NCI-H146 (cell line): ENCODE measurements around the gene ITPRID2.

ENCODE experiments used
- DNase-seq: peaks from one replicate; lab custom pipeline; 2025; lab: John Stamatoyannopoulos, UW

The ITPRID2 gene

DNA sequence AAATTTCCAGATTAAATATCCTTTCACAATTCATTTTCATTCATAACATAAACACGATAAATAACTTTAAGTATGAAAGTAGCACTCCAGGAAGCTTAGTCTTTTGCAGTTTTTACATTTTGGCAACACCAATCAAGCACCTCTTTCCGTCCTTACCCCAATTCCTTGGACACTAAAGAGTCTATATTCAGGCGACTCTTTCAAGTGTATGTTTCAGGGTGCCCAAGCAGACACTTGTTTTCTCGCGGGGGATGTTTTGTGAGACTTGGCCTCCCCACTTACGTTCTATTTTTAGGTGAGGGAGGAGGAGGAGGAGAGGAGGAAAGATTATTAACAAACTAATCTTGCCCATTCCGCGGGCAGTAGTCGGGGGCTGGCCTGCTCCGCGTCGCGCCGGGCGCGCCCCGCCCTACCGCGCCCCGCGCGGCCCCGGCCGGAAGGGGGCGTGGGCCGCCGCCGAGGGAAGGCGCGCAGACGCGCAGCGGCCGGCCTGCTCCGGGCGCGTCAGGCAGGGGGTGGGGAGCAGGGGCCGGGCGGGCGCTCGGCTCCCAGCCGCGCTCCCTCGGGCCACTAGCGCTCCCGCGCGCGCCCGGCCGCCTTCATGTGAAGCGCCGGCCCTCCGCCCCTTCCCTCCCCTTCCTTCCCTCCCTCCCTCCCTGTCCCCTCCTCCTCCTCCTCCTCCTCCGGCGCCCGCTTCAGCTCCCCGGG, at the start of gene ITPRID2:
Gene ITPRID2 (plus strand): TSS at position 473 of the 708 bp plus-strand sequence. CDS start 337 bp downstream, outside the sequence.
- peak; percentile 86 for DNase-seq

DNA sequence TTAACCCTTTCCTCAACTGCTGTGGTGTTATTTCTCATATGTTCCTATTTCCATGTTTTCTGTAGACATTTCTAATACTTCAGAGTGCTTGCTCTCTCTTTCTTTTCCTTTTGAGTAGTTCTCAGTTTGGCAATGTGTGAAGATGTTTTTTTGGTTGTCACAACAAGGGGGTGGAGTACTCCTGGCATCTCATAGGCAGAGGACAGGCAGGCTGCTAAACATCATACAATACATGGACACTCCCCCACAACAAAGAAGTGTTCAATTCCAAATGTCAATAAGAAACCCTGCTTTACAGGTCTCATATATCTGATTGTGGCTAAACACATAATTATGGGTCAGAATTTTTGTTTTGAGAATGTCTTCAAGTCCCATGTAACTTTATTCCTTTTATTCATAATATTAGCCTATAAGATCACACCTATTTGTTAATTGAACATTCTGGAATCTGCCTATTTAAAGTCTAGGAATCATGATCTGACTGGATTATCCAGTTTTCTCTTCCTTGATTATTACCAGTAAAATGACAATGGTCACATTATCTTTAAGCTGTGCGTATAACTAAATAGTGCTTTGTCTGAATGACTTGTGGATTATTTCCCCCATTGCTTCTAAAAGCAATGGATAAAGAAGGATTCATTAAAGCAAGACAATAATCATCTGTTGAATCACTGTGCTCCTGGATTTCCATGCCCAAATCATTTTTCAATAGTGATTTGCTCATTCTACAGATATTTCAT, 46.8 kb upstream of the ITPRID2 start:
- no peak for DNase-seq

DNA sequence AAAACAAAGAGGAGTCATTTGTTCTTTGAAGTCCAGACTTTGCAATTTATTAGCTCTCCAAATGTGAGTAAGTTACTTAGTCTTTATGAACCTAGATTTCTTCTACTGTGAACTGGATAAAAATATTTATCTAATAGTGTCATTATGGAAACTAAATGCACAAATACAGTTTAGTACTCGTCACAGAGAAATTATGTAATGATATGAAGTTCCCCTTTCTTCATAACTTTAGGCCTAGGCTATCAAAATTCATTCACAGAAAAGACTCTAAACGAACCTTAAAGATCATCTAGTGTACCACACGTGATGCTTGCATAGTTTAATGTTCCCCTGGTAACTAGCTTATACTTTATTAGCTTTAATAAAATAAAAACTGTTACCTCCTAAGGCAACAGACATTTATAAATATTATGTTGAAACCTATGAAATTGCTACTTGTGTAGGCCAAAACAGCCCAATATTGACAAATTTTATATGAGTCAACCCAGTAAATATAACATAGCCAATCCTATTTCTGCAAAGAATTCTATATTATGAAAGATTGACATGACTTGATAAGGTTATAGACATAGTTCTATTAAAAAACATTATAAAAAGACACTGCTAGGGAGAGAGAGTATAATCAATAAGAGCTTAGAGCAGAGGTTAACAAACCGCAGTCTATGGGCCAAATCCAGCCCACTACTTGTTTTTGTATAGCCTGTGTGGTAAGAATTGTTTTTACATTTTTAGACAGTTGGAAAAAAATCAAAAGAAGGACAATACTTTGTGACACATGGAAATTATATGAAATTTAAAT, 44.9 kb upstream of the ITPRID2 start:
- no peak for DNase-seq

DNA sequence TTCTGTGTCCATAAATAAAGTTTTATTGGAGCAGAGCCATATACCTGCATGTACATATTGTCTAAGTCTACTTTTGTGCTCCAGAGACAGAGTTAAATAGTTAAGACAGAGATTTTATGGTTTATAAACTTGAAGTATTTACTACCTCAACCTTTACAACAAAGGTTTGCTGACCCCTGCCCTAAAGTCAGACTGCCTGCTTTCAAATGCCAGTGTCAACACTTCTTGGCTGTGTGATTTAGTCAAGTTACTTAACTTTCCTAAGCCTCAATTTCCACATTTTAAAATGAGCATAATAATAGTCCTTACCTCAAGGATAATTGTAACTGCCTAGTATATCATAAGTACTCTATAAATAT, 44.4 kb upstream of the ITPRID2 start:
- DNase-seq, result no peak

DNA sequence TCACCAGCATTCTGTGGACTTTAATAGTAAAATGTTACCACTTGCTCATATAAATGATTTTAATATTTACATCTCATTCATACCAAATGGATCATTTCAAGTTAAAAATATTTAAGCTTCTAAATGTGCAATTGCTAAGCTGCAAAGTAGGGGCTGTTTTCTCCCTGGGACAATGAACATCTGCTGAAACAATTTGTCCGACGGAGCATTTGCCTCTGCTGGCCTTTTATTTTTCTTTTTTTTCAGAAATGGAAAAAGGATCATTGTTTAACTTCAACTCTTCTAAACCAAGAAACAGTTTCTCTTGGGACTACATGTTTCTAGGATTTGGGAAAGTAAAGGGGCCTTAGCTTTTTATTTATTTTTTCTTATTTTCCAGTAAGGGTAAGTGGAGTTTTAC, 43.8 kb upstream of the ITPRID2 start:
- DNase-seq, result no peak

DNA sequence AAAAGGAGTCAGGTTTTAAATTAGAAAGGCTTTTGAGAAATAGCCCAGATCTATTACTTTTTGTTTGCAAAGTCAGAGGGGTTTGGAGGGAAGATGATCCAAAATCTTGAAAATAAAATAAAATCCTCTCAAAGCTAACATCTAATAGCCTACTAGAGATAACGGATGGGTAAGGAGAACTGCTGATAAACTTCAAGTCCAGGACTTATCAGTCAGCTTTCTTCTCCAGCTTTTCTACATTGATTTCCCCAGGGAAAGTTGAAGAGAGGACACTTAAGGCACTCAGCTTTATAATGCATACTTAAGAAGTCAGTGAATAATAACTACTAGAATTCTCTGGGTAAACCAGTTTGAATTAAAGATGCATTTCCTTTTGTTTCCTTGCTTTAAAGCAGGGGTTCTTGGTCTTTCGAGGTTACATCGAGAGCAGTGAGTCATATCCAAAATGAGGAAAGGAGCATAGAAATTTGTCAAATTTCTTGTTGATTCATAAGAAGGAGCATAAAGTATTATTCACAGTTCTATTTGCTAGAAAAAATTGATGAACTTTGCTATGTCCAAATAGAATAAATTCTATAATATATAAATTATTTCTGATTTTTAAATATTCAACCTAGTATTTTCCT, 43.2 kb upstream of the ITPRID2 start:
- DNase-seq, result no peak

DNA sequence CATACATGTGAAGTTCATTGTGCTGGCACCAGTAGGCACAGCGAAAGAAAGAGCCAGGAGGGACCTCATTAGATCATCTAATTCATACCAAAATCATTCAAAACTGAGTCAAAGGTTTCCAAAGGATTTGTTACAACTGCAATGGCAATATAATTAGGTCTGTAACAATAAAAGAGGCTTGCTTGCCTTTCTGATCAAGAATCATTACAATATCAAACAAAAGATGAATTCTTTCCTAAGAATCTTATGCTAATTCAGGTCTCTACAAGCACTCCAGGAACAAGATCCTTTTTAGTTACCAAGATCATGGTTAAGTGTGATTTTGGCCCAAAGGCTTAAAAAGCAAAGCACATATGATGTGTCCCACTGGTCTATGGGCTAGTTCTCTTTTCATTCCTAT, 41.9 kb upstream of the ITPRID2 start:
- DNase-seq, result no peak

DNA sequence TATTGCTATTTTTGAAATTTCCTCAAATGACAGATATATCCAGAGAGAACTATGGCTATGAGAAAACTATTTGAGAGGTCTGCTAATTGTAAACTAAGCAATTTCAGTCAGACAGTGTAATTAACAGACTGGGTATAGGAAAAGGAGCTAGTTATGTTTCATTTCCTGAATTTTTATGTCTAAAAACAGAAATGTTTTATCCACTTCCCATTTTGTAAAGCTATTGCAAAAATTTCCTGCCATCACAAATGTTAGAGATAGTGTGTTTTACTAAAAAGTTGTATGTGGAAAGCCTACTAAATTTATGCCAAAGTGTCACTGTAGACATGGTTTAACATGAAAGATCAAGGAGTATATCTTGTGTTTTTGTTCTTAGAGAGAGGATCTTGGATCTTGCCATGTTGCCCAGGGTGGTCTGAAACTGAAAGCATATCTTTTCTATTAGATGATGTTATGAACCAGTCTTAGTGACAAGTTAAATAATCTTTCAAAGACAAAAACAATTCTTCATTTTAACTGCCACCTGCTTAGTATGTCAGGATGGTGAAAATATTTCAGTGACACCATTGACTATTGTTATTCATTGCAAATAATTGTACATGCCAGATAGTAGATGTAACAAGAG, 40.5 kb upstream of the ITPRID2 start:
- no peak for DNase-seq

DNA sequence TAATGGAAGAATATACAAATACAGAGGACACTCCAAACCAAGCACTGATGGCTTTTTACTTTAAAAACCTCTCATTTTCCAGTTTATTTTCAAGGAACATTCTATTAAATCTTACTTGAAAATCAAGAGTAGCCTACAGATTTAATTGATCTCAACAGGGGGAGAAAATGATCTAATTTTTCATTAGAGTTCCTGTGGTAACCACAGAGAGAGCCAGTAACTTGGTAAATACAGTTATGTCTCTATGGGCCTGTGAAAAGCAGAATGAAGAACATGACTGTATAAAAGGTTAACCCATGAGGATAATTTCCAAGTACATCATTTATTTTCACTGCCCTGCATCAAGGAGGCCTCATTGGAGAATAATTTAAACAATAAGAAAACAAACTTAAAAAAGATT, 39.8 kb upstream of the ITPRID2 start:
- DNase-seq, result no peak

DNA sequence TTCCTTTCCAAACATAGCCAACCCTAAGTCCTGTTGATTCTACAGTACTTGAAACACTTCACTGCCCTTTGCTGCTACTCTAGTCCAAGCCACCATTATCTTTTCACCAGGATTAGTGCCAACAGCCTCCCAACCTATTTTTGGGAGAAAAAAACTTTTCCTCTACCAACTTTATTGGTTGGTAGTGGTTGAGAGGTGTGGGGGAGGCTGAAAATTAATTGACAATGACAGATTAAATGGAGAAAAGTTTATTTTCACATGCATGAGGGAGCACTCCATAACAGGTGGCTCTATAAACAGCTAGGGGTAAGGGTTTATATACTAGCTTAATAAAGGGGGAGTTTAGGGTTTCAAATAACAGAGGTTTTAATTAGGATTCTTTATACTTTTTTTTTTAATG, 37.8 kb upstream of the ITPRID2 start:
- DNase-seq, result no peak

DNA sequence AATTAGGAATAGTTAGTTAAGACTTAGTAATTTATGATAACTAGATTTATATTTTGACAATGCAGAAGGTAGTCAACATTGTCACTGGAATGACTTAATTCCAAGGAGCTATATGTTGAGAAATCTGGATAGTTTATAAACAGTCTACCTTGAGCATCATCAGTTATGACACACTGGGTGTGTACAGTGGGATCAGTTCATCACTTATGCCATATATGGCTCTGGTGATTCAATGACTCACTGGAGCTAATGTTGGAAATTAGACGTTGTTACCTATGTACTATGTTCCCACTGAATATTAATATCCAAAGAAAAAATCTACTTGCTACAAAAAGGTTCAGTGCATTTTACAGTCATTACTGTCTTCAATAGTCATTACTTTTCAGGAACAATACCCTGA, 34.0 kb upstream of the ITPRID2 start:
- DNase-seq, result no peak

DNA sequence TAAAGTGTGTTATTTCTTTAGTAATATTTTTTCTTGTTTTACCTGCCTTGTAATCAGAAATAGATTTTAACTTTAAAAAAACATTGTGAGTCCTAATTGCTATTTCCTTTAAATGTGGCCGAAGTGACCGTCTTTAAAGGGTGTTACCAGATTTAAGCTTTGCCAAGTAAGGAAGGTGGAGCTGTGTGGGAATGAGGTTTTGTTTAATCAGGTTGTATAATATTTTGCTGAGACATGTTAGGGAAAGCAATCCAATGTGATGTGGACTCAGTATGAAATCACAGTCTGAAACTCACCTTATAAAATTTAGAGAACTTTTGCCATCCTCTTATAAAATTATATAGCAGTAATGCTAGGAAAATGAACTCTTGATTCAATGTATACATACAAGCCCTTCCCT, 32.9 kb upstream of the ITPRID2 start:
- DNase-seq, result no peak

DNA sequence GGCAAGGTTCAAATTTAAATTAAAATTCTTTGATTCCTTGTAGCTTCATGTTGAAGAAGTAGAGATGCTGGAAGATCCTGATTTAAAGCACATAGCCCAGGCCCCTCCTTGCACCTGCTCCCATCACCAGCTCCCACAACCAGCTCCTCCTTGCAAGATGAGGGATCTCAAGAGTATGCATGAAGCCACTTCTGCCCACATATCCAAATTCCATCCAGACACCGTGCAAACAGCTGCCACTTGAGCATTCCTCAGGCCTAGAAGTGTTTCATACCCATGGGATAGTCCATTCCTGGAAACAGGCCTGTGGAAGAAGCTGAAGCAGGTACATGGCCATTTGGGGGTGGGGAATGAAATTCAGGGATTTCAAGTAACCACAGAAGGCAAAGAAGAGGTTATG, 32.4 kb upstream of the ITPRID2 start:
- DNase-seq, result no peak

DNA sequence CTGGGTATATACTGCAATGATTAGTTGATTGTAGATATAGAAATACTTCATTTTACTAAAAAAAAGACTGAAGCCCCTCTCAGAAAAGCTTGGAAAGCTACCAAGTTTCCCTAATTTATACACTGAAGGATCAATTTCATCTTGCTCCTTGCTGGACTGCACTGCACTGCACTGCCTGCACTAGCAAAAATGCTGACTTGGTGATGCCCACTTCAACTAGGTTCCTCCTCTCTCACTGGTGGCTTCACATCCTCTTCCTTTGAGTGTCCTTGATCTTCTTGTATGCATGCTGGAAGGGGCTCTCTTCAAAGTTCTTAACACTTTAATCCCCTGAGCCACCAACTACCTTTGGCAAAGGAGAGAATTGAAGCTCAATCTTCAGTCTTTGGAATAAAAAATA, 31.7 kb upstream of the ITPRID2 start:
- no peak for DNase-seq

DNA sequence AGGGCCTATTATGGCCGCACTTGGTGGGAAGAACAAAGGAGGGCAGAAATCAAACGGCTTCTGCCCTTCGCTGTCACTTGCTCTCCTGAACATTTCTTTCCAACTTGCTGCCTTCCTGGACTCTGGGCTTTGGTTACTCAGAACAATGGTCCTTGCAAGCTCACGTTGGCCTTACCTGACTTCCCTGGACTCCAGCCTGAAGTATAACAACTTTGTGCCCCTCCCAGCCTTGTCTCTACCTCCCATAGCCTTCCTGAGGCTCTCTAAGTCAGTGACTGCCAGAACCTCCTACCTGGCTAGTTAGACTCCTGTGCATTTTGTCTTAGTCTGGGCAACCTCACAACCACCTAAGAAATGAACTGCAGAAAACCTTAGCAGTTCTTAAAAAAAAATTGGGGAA, 30.2 kb upstream of the ITPRID2 start:
- no peak for DNase-seq

DNA sequence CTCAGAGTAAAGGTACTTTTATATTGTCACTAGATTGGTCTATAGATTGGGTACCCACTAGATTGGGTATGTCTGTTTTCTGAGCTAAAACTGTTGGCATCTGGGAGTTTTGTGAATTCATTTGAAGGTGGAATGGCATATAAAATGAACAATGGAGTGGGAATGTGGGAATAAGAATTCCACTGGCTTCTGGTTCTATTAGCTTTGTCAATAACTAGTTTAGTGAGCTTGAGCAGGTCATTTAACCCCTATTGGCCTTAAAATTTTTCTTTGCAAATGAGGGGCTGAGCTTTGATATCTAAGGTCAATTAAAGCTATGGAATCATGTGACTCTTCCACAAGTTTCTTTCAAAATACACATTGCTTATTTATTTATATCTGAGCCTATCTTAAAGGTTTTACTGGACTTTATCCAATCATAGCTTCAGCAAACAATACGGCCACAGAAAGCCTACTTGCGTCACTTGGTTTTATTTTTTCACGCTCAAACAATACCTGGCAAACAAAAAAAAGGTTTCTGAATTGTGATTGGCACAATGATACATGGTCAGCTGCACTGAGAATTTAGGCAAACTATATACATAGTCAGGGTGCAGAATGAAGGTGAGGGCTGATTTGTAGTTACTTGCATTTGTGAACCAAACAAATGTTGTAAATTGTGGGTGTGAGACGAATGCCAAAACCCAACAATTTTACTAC, 28.8 kb upstream of the ITPRID2 start:
- no peak for DNase-seq

DNA sequence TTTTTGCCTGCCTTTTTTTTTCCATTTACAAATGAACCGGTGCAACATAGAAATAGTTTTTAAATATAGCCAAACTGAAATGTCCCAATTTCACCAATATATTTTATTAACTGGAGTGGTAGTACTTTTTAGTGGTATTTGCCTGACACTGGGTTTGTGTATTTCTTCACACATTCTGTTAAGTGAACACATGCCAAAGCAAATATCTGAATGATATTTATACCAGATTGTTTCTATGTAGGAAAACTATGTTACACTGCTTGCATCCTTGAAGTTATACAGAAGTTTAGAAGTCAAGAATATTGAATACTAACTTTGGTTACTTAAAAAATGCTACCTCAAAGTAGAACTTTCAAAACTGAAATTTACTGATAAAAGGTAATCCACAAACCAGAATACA, 19.4 kb upstream of the ITPRID2 start:
- no peak for DNase-seq

DNA sequence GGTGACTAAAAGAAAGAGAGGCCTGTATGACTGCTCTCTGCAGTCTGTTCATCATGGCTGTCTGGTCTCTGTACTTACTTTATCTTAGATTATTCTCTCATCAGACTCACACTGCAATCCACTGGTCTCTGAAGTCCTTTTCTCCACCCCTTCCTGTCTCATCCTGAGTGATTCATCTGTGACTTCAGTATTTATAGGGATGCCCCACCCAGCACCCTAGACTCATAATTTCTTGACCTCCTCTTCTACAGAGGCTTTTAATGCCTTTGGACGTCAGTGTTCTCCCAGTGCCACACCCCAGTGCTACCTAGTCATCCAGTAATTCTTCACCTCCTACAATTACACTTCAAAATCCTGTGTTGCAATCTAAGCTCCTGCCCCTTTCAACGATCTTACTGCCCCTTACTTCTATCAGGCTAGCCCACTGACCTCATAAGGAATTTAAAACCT, 14.9 kb upstream of the ITPRID2 start:
- DNase-seq, result no peak

DNA sequence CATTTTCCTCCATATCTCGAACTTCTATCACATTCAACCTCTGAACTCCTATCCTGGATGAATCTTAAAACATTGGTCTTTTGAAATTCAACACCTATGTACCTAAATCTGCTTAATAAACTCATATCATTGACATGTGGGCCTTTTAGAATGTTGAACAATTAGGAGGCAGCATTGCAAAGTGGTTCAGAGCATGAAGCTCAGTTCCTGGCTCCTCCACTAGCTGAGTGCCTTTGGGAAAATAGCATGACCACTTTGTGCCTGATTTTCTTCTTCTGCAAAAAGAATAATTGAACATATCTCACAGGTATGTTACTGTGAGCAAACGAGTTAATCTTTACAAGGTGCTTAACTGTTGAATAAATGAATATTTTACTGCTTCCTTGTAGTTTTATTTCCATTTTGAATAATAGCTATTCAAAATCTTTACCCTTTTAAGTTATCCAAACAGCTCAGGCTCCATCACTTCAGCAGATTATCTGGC, 14.3 kb upstream of the ITPRID2 start:
- DNase-seq, result no peak

DNA sequence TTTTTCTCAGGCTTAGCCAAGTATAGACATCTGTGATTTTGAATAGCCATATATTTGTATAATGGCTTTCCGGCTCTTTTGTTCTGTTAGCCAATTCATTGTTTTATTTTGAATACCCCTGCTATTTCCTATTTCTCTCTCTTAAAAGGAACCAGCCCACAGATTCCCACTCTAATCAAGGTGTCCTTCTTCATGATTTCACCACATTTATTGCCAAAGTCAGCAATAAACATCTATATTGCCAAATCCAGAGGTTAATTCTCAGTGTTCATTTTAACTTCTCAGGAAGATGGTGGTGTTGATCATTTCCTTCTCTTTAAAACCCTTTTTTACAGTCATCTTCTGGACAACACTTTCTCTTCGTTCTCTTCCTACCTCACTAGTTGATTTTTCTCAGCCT, 13.1 kb upstream of the ITPRID2 start:
- DNase-seq, result no peak

DNA sequence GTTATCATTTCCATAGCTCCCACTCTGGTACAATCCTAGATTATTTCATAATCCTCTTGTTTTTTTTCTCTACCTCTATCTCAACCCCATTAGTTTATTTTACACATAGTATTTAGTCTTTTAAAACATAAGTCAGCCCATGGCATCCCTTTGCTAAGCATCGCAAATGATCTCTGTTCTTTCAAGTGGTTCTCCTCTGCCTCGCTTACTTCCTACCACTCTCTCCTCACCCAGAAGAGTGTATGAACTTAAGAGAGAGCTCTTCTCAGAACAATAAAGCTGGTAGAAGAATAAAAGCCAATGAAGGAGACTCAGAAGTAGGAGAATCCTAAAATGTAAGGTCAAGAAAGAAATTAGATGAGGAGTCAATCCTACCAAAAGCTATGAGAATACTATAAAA, 12.2 kb upstream of the ITPRID2 start:
- DNase-seq, result no peak
